H9 (cell line): ENCODE results near the gene TTC7B. TPM values are rescaled to one million over a fixed set of nuclear protein-coding genes. Genes with fewer than 3 reads are reported as not detected.

Source experiments
- DNase-seq: peaks from one replicate; pipeline ENCODE4 v3.0.0-alpha.2; 2017
- H2AFZ ChIP-seq: one replicate; pipeline ENCODE4 v1.6.1; 2013; ENCODE audit warnings: mild to moderate bottlenecking, low read length, control low read depth, moderate library complexity
- H2AK5ac ChIP-seq: 2 replicates; pipeline ENCODE4 v1.6.1; 2013; ENCODE audit warnings: low read length, control low read depth, mixed read lengths; ENCODE audit not compliant: insufficient read length
- H2BK120ac ChIP-seq: one replicate; pipeline ENCODE4 v1.6.1; 2013; ENCODE audit warnings: low read depth, mild to moderate bottlenecking, low read length, control low read depth, inconsistent platforms; ENCODE audit not compliant: poor library complexity, severe bottlenecking
- H2BK12ac ChIP-seq: 2 replicates; pipeline ENCODE4 v1.6.1; 2013; ENCODE audit warnings: low read length, control low read depth, mixed read lengths, low read depth; ENCODE audit not compliant: insufficient read length
- H2BK15ac ChIP-seq: 2 replicates; pipeline ENCODE4 v1.6.1; 2013; ENCODE audit warnings: low read depth, low read length, control low read depth
- H2BK20ac ChIP-seq: one replicate; pipeline ENCODE4 v1.6.1; 2013; ENCODE audit warnings: low read depth, mild to moderate bottlenecking, low read length, control low read depth, inconsistent platforms; ENCODE audit not compliant: poor library complexity, severe bottlenecking
- H2BK5ac ChIP-seq: 2 replicates; pipeline ENCODE4 v1.6.1; 2013; ENCODE audit warnings: low read length, control low read depth, mixed read lengths; ENCODE audit not compliant: insufficient read length
- H3K14ac ChIP-seq: 2 replicates; pipeline ENCODE4 v1.6.1; 2013; ENCODE audit warnings: low read length, control low read depth; ENCODE audit not compliant: insufficient read depth
- H3K18ac ChIP-seq: 2 replicates; pipeline ENCODE4 v1.6.1; 2013; ENCODE audit warnings: low read depth, mild to moderate bottlenecking, mixed read lengths, low read length, control low read depth; ENCODE audit not compliant: insufficient read length
- H3K23ac ChIP-seq: 2 replicates; pipeline ENCODE4 v1.6.1; 2013; ENCODE audit warnings: low read length, control low read depth, mixed read lengths, low read depth; ENCODE audit not compliant: insufficient read length
- H3K23me2 ChIP-seq: 2 replicates; pipeline ENCODE4 v1.6.1; 2013; ENCODE audit warnings: low read depth, mild to moderate bottlenecking, mixed read lengths, low read length, control low read depth; ENCODE audit not compliant: insufficient read length, poor library complexity, severe bottlenecking
- H3K27ac ChIP-seq: 2 replicates; pipeline ENCODE4 v1.5.1; 2013; ENCODE audit warnings: low read length, control low read depth, mixed read lengths, low read depth; ENCODE audit not compliant: insufficient read length
- H3K27me3 ChIP-seq: 2 replicates; pipeline ENCODE4 v1.6.1; 2013; ENCODE audit warnings: low read length, control low read depth, inconsistent platforms; ENCODE audit not compliant: insufficient read depth
- H3K4ac ChIP-seq: 2 replicates; pipeline ENCODE4 v1.6.1; 2013; ENCODE audit warnings: low read depth, mild to moderate bottlenecking, control low read depth, inconsistent platforms, low read length, moderate library complexity
- H3K4me1 ChIP-seq: 2 replicates; pipeline ENCODE4 v1.6.1; 2013; ENCODE audit warnings: low read length, control low read depth, inconsistent platforms; ENCODE audit not compliant: insufficient read depth
- H3K4me2 ChIP-seq: 2 replicates; pipeline ENCODE4 v1.6.1; 2013; ENCODE audit warnings: low read length, control low read depth, mixed read lengths; ENCODE audit not compliant: insufficient read length, insufficient read depth
- H3K56ac ChIP-seq: 2 replicates; pipeline ENCODE4 v1.6.1; 2013; ENCODE audit warnings: low read depth, mild to moderate bottlenecking, mixed read lengths, low read length, control low read depth; ENCODE audit not compliant: insufficient read length
- H3K79me1 ChIP-seq: 2 replicates; pipeline ENCODE4 v1.6.1; 2013; ENCODE audit warnings: low read depth, mild to moderate bottlenecking, moderate library complexity, low read length, control low read depth, inconsistent platforms; ENCODE audit not compliant: insufficient read depth, poor library complexity, severe bottlenecking
- H3K79me2 ChIP-seq: 2 replicates; pipeline ENCODE4 v1.6.1; 2013; ENCODE audit warnings: low read length, control low read depth, inconsistent platforms; ENCODE audit not compliant: insufficient read depth
- H3K9ac ChIP-seq: 2 replicates; pipeline ENCODE4 v1.6.1; 2013; ENCODE audit warnings: low read length, control low read depth, mixed read lengths; ENCODE audit not compliant: insufficient read length; ENCODE audit errors: extremely low read depth
- H3K9me3 ChIP-seq: one replicate; pipeline ENCODE4 v1.6.1; 2013; ENCODE audit warnings: low read depth, low read length, inconsistent platforms; ENCODE audit not compliant: control insufficient read depth
- H3T11ph ChIP-seq: one replicate; pipeline ENCODE4 v1.6.1; 2013; ENCODE audit warnings: mild to moderate bottlenecking, low read length, control low read depth, inconsistent platforms
- H4K20me1 ChIP-seq: one replicate; pipeline ENCODE4 v1.6.1; 2013; ENCODE audit not compliant: control insufficient read depth, insufficient read length, insufficient read depth
- H4K5ac ChIP-seq: 2 replicates; pipeline ENCODE4 v1.6.1; 2013; ENCODE audit warnings: low read depth, mild to moderate bottlenecking, mixed read lengths, low read length, control low read depth; ENCODE audit not compliant: insufficient read length
- H4K8ac ChIP-seq: replicated peaks from 2 replicates; pipeline ENCODE4 v1.6.1; 2013; ENCODE audit warnings: low read length, control low read depth, mixed read lengths, low read depth; ENCODE audit not compliant: insufficient read length
- H4K91ac ChIP-seq: 2 replicates; pipeline ENCODE4 v1.6.1; 2013; ENCODE audit warnings: low read depth, mild to moderate bottlenecking, moderate library complexity, mixed read lengths, low read length, control low read depth; ENCODE audit not compliant: insufficient read length
- H3K27ac Mint-ChIP-seq, 3 experiments: 2 replicates in 2 of 3; 3 replicates in 1 of 3; pipeline ENCODE4 v1.8.0; 2020 to 2021; ENCODE audit warnings: mixed read lengths in 3 of 3, mild to moderate bottlenecking in 1 of 3, moderate library complexity in 1 of 3
- H3K27me3 Mint-ChIP-seq: 2 replicates; pipeline ENCODE4 v1.8.0; 2021; ENCODE audit warnings: low read depth, mild to moderate bottlenecking, moderate library complexity, mixed read lengths
- H3K36me3 Mint-ChIP-seq, 3 experiments: 2 replicates in 2 of 3; 3 replicates in 1 of 3; pipeline ENCODE4 v1.8.0; 2020 to 2021; ENCODE audit warnings: low read depth in 3 of 3, mixed read lengths in 3 of 3; ENCODE audit not compliant: insufficient read depth in 1 of 3
- H3K4me1 Mint-ChIP-seq, 2 experiments: 2 replicates each; pipeline ENCODE4 v1.8.0; 2020; ENCODE audit warnings: mixed read lengths in 2 of 2
- H3K4me3 Mint-ChIP-seq, 2 experiments: 2 replicates in 1 of 2; 3 replicates in 1 of 2; pipeline ENCODE4 v1.8.0; 2020 to 2021; ENCODE audit warnings: mild to moderate bottlenecking in 2 of 2, mixed read lengths in 2 of 2, moderate library complexity in 1 of 2
- H3K9me3 Mint-ChIP-seq, 2 experiments: 2 replicates in 1 of 2; 3 replicates in 1 of 2; pipeline ENCODE4 v1.8.0; 2020; ENCODE audit warnings: mild to moderate bottlenecking in 2 of 2, mixed read lengths in 2 of 2, moderate library complexity in 1 of 2
- WGBS: extraction: QIAGEN DNeasy Blood & Tissue Kit; methylation state at CpG from one replicate; pipeline ENCODE4 v1.1.7; 2013; ENCODE audit warnings: missing lambda C conversion rate, low lambda C conversion rate, mixed read lengths; ENCODE audit not compliant: insufficient read length; ENCODE audit errors: extremely low coverage; 5-methylcytosine and 5-hydroxymethylcytosine counted together
- total RNA-seq: library from RNA; stranded (reverse); gene quantifications from 2 replicates; pipeline ENCODE4 v1.2.1, GENCODE V29; 2021
- TF ChIP-seq, protein P1 (sequence below): fragments of 200-600 bp; sonication (generic); conservative IDR thresholded peaks from 3 replicates; pipeline ENCODE4 v1.8.0; 2021; ENCODE audit warnings: antibody characterized with exemption, mild to moderate bottlenecking

TTC7B gene
- total RNA-seq, 1 experiment from 2014 or later: 33.7 TPM

DNA sequence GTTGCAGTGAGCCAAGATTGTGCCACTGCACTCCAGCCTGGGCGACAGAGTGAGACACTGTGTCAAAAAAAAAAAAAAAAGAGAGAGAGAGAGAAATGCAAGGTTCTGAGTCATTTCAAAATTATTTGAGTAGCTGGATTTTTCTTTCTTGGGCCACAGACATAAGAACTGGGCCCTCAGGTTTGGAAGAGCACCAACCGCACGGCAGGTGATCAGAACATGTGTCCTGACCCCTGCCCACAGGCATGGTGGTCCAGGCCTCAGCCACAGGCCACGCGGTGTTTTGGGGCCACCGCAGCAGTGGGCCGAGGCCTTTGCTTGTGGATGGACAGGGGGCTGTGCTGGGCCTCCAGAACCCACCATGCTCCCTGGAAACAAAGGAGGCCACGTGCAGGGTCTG lies 292.7 kb downstream of the TTC7B start:
- H4K8ac ChIP-seq: no peak overlapping the region
- H3K4me1 Mint-ChIP-seq: peaks cover 3 to 11% of the 10 kb centered on the region in 2 experiments

More for the DNA sequence above, 292.7 kb downstream of the TTC7B start:
- Mint-ChIP-seq H3K36me3 (peaks cover 6 to 12% (median 6%) of the 10 kb centered on the region in 3 experiments; a peak in 6 of 7 replicates), H3K27me3 (no peaks in the 10 kb centered on the region; the same call in 1 of the 2 replicates), H3K4me3 (no peak overlapping the region), H3K27ac (no peak overlapping the region), H3K9me3 (peaks cover 8 to 13% of the 10 kb centered on the region in 2 experiments)
- Histone ChIP-seq H3K4me1 (no peaks in the 10 kb centered on the region), H4K91ac (no peak overlapping the region), H2BK20ac (no peak overlapping the region), H3K56ac (no peak overlapping the region), H3T11ph (no peak overlapping the region), H3K23me2 (no peaks in the 10 kb centered on the region), H4K20me1 (no peaks in the 10 kb centered on the region), H3K9ac (no peak overlapping the region), H3K79me1 (no peaks in the 10 kb centered on the region), H3K4ac (no peak overlapping the region), H3K27ac (no peak overlapping the region), H3K18ac (no peak overlapping the region), H3K4me2 (no peak overlapping the region), H2AK5ac (no peak overlapping the region), H4K5ac (no peak overlapping the region), H3K79me2 (no peaks in the 10 kb centered on the region), H2BK12ac (no peak overlapping the region), H3K27me3 (no peaks in the 10 kb centered on the region), H3K23ac (no peak overlapping the region), H3K14ac (no peak overlapping the region), H2BK15ac (no peak overlapping the region), H3K9me3 (no peaks in the 10 kb centered on the region), H2BK5ac (no peak overlapping the region), H2BK120ac (no peak overlapping the region), H2AFZ (no peak overlapping the region)
- no CpG with 5 or more reads among the region's 8 CpGs for WGBS
- DNase-seq: no peak
- TF ChIP-seq, protein P1, sequence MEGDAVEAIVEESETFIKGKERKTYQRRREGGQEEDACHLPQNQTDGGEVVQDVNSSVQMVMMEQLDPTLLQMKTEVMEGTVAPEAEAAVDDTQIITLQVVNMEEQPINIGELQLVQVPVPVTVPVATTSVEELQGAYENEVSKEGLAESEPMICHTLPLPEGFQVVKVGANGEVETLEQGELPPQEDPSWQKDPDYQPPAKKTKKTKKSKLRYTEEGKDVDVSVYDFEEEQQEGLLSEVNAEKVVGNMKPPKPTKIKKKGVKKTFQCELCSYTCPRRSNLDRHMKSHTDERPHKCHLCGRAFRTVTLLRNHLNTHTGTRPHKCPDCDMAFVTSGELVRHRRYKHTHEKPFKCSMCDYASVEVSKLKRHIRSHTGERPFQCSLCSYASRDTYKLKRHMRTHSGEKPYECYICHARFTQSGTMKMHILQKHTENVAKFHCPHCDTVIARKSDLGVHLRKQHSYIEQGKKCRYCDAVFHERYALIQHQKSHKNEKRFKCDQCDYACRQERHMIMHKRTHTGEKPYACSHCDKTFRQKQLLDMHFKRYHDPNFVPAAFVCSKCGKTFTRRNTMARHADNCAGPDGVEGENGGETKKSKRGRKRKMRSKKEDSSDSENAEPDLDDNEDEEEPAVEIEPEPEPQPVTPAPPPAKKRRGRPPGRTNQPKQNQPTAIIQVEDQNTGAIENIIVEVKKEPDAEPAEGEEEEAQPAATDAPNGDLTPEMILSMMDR: no peak
